Endothelial cell of umbilical vein (primary cell): ENCODE measurements around the gene KDM4D. TPM values are rescaled to one million over a fixed set of nuclear protein-coding genes. Genes with fewer than 3 reads are reported as not detected.

ENCODE experiments used
- BruUV-seq: library from RNA; stranded (reverse); fragments of 400-500 nt; replicated peaks from 2 replicates; lab custom pipeline; 2021; lab: Mats Ljungman, UMichigan
- CTCF ChIA-PET: fragments of 300-600, 350-600 bp; sonication (Branson Sonifier 250); formaldehyde crosslinking; loops from one replicate; lab custom pipeline; 2021; ENCODE audit warnings: antibody characterized with exemption, inconsistent platforms; lab: Charles Lee
- POLR2A ChIA-PET: fragments of 300-600, 350-600 bp; sonication (Branson Sonifier 250); formaldehyde crosslinking; loops from one replicate; lab custom pipeline; 2021; ENCODE audit warnings: antibody characterized with exemption, inconsistent platforms; lab: Charles Lee
- DNase-seq: peaks from one replicate; pipeline ENCODE4 v3.0.0-alpha.2; 2011; ENCODE audit warnings: low read depth, low spot score
- FAIRE-seq: peaks from 2 replicates; lab custom pipeline; 2011; peaks lifted over from hg19 to GRCh38; lab: Jason Lieb, UNC
- H2AFZ ChIP-seq: 2 replicates; pipeline ENCODE4 v1.6.0; 2012; ENCODE audit warnings: low read depth, low read length, control low read depth, inconsistent platforms
- H3K27ac ChIP-seq: 2 replicates; pipeline ENCODE4 v1.5.1; 2011; ENCODE audit warnings: low read depth, mild to moderate bottlenecking, control low read depth, low read length, moderate library complexity; ENCODE audit not compliant: insufficient read depth
- H3K27me3 ChIP-seq, 2 experiments: 2 replicates each; pipeline versions ENCODE4 v1.6.0 to v1.6.1; 2011; ENCODE audit warnings: low read length in 2 of 2, mixed read lengths in 1 of 2; ENCODE audit not compliant: control insufficient read depth in 2 of 2, insufficient read depth in 2 of 2
- H3K36me3 ChIP-seq, 2 experiments: 2 replicates in 1 of 2; 3 replicates in 1 of 2; pipeline ENCODE4 v1.5.1; 2011; ENCODE audit warnings: low read length in 2 of 2, mild to moderate bottlenecking in 1 of 2, moderate library complexity in 1 of 2; ENCODE audit not compliant: control insufficient read depth in 2 of 2, insufficient read depth in 2 of 2; ENCODE audit errors: extremely low read depth in 1 of 2
- H3K4me1 ChIP-seq: 3 replicates; pipeline ENCODE4 v1.5.1; 2011; ENCODE audit warnings: mild to moderate bottlenecking, low read length; ENCODE audit not compliant: control insufficient read depth, insufficient read depth; ENCODE audit errors: extremely low read depth
- H3K4me2 ChIP-seq: 2 replicates; pipeline ENCODE4 v1.6.1; 2011; ENCODE audit warnings: low read length, control low read depth, mixed read lengths; ENCODE audit not compliant: insufficient read depth
- H3K4me3 ChIP-seq, 3 experiments: fragments of 200-600 bp in 1 of 3; sonication (generic), shearing (Covaris generic) in 1 of 3; replicated peaks in 1 of 3; 2 replicates each; pipeline ENCODE4 v1.5.1; 2011 to 2016; ENCODE audit warnings: control low read depth in 3 of 3, low read length in 3 of 3, mild to moderate bottlenecking in 2 of 3, inconsistent platforms in 1 of 3, low read depth in 1 of 3, moderate library complexity in 1 of 3; ENCODE audit not compliant: insufficient read depth in 1 of 3
- H3K79me2 ChIP-seq: 2 replicates; pipeline ENCODE4 v1.6.0; 2012; ENCODE audit warnings: low read length, inconsistent platforms; ENCODE audit not compliant: control insufficient read depth, insufficient read depth
- H3K9ac ChIP-seq: replicated peaks from 2 replicates; pipeline ENCODE3; 2011; ENCODE audit warnings: low read length, control low read depth; ENCODE audit not compliant: insufficient read depth; ENCODE audit errors: extremely low read depth
- H3K9me1 ChIP-seq: replicated peaks from 3 replicates; pipeline ENCODE4 v1.6.0; 2011; ENCODE audit warnings: mild to moderate bottlenecking, low read length; ENCODE audit not compliant: control insufficient read depth, insufficient read depth; ENCODE audit errors: extremely low read depth
- H3K9me3 ChIP-seq: replicated peaks from 2 replicates; pipeline ENCODE4 v1.5.1; 2012; ENCODE audit warnings: low read length, inconsistent platforms; ENCODE audit not compliant: control insufficient read depth, insufficient read depth
- H4K20me1 ChIP-seq: replicated peaks from 2 replicates; pipeline ENCODE3; 2011; ENCODE audit warnings: mild to moderate bottlenecking, low read length; ENCODE audit not compliant: control insufficient read depth, insufficient read depth; ENCODE audit errors: extremely low read depth
- CTCF ChIP-seq, 2 donors: IDR thresholded peaks; 1 replicate in 1 of 2; 2 replicates in 1 of 2; pipeline ENCODE4 v1.5.1; 2011; ENCODE audit warnings: low read length in 2 of 2, mild to moderate bottlenecking in 2 of 2, moderate library complexity in 2 of 2, control low read depth in 1 of 2, inconsistent platforms in 1 of 2, low read depth in 1 of 2; ENCODE audit not compliant: insufficient read depth in 1 of 2; ENCODE audit errors: extremely low read depth in 1 of 2
- EZH2 ChIP-seq: IDR thresholded peaks from 2 replicates; pipeline ENCODE4 v1.6.1; 2012; ENCODE audit warnings: borderline replicate concordance, low read depth, mild to moderate bottlenecking, moderate library complexity, low read length, inconsistent platforms; ENCODE audit not compliant: severe bottlenecking
- FOS ChIP-seq: IDR thresholded peaks from 2 replicates; pipeline ENCODE4 v1.6.1; 2011; ENCODE audit warnings: mild to moderate bottlenecking, low read length, moderate library complexity, borderline replicate concordance; ENCODE audit not compliant: insufficient read depth
- GATA2 ChIP-seq: IDR thresholded peaks from 2 replicates; pipeline ENCODE4 v1.7.0; 2011; ENCODE audit warnings: low read depth, mild to moderate bottlenecking, moderate library complexity, mixed read lengths, low read length; ENCODE audit not compliant: insufficient read length, insufficient read depth
- JUN ChIP-seq: IDR thresholded peaks from 2 replicates; pipeline ENCODE4 v1.6.1; 2011; ENCODE audit warnings: borderline replicate concordance, low read depth; ENCODE audit not compliant: insufficient read length, insufficient read depth
- MAX ChIP-seq: IDR thresholded peaks from 2 replicates; pipeline ENCODE4 v1.6.1; 2011; ENCODE audit not compliant: insufficient read depth, insufficient read length
- MYC ChIP-seq: IDR thresholded peaks from one replicate; pipeline ENCODE4 v1.6.1; 2011; ENCODE audit warnings: mild to moderate bottlenecking, low read depth, low read length
- POLR2A ChIP-seq: IDR thresholded peaks from 2 replicates; pipeline ENCODE4 v1.6.1; 2012; ENCODE audit warnings: low read depth, mild to moderate bottlenecking, control low read depth, low read length
- POLR2AphosphoS5 ChIP-seq: IDR thresholded peaks from 2 replicates; pipeline ENCODE4 v1.6.1; 2012; ENCODE audit warnings: low read depth, mild to moderate bottlenecking, control low read depth, low read length, moderate library complexity; ENCODE audit not compliant: insufficient read depth
- dilution Hi-C: fragments of 300-500 bp; cut with MboI; formaldehyde crosslinking; loops from one replicate; pipeline ENCODE4 v1.15.0; 2019; ENCODE audit warnings: low sequenced_read_pairs; ENCODE audit not compliant: extremely low pct_ligation_motif_present
- intact Hi-C: fragments of 100-400 bp; cut with micrococcal nuclease; formaldehyde crosslinking; loops from one replicate; pipeline ENCODE4 v1.10.0; 2022
- polyA plus RNA-seq, 4 experiments: library from polyadenylated mRNA; depleted of rRNA in 3 of 4; stranded (reverse) in 3 of 4; unstranded in 1 of 4; fragments of >200 nt; gene quantifications; 2 replicates each; pipeline versions ENCODE4 v1.2.1 to v1.2.3, GENCODE V29; 2011 to 2012; ENCODE audit warnings: missing spikeins in 1 of 4
- total RNA-seq: library from RNA; stranded (reverse); gene quantifications from 2 replicates; pipeline ENCODE4 v1.2.3, GENCODE V29; 2021

KDM4D gene
- total and polyA plus RNA-seq, 2 donors (not counting 3 experiments of a cell fraction or from before 2014, with no cell fraction given) = 1.0 to 1.3 TPM

GRCh38 chr11:94959179-94959578, 14.3 kb upstream of the KDM4D start:
- H3K9ac ChIP-seq = no peak overlapping the region

GRCh38 chr11:94960488-94960887, 13.0 kb upstream of the KDM4D start:
- H3K4me1 ChIP-seq = no peaks in the 10 kb centered on the region
- dilution Hi-C loops = no loop called here
- TF ChIP-seq GATA2 (no peak), FOS (no peak), MYC (no peak), EZH2 (no peak), MAX (no peak), JUN (no peak), POLR2A (no peak), CTCF (IDR thresholded peaks at IDR 0.05; ENCODE audit: extremely low read depth in 1 of 2, insufficient read depth in 1 of 2, low read depth in 1 of 2, low read length in 2 of 2) (no peak), POLR2AphosphoS5 (no peak)
- POLR2A ChIA-PET = no interaction called here
- intact Hi-C loops = no loop called here
- no peak overlapping the region for H3K4me2 ChIP-seq
- no peaks in the 10 kb centered on the region for H4K20me1 ChIP-seq
- BruUV-seq = no TSS peak
- no peaks in the 10 kb centered on the region for H3K27me3 ChIP-seq
- peaks cover 17 to 19% of the 10 kb centered on the region in 2 experiments for H3K36me3 ChIP-seq
- no peak overlapping the region for H3K4me3 ChIP-seq
- FAIRE-seq (no peak), DNase-seq (no peak)
- H3K9me3 ChIP-seq = no peaks in the 10 kb centered on the region
- H3K27ac ChIP-seq = no peak overlapping the region
- H2AFZ ChIP-seq = no peak overlapping the region
- no peaks in the 10 kb centered on the region for H3K79me2 ChIP-seq
- H3K9me1 ChIP-seq = no peaks in the 10 kb centered on the region
- H3K9ac ChIP-seq = no peak overlapping the region
- CTCF ChIA-PET = interaction anchor here (1.2 to 1.9 kb wide), 3 partner anchors 8 to 174 kb away, joined by 3 to 8 read pairs (median 6); no protein-coding TSS in a partner anchor

More at GRCh38 chr11:94959179-94959578, 14.3 kb upstream of the KDM4D start:
- H3K27ac ChIP-seq = no peak overlapping the region
- no peak for DNase-seq
- H3K4me1 ChIP-seq = no peaks in the 10 kb centered on the region
- no peak overlapping the region for H2AFZ ChIP-seq
- no peaks in the 10 kb centered on the region for H3K9me3 ChIP-seq
- intact Hi-C loops = no loop called here
- H3K79me2 ChIP-seq = no peaks in the 10 kb centered on the region
- no TSS peak for BruUV-seq
- FAIRE-seq = no peak
- no peak overlapping the region for H3K4me3 ChIP-seq
- ChIA-PET CTCF (interaction anchor here (1.6 kb wide), 1 partner anchor 9 kb away, joined by 6 read pairs; no protein-coding TSS in a partner anchor), POLR2A (no interaction called here)
- no peaks in the 10 kb centered on the region for H3K9me1 ChIP-seq
- no peak overlapping the region for H3K4me2 ChIP-seq
- no peaks in the 10 kb centered on the region for H3K27me3 ChIP-seq
- no peak for TF ChIP-seq GATA2
- TF ChIP-seq POLR2AphosphoS5 = no peak
- dilution Hi-C loops = no loop called here
- peaks cover 8 to 12% of the 10 kb centered on the region in 2 experiments for H3K36me3 ChIP-seq
- H4K20me1 ChIP-seq = no peaks in the 10 kb centered on the region
